Mammary microvascular endothelial cell (primary cell): ENCODE data around the gene UBE2H. TPM values are rescaled to one million over a fixed set of nuclear protein-coding genes. Genes with fewer than 3 reads are reported as not detected.

Source experiments
- total RNA-seq: library from RNA; depleted of rRNA; stranded (reverse); fragments of >200 nt; gene quantifications from 2 replicates; pipeline ENCODE4 v1.2.3, GENCODE V29; 2015

The UBE2H gene
- 66.3 and 68.8 TPM in 2 replicates for total RNA-seq

DNA sequence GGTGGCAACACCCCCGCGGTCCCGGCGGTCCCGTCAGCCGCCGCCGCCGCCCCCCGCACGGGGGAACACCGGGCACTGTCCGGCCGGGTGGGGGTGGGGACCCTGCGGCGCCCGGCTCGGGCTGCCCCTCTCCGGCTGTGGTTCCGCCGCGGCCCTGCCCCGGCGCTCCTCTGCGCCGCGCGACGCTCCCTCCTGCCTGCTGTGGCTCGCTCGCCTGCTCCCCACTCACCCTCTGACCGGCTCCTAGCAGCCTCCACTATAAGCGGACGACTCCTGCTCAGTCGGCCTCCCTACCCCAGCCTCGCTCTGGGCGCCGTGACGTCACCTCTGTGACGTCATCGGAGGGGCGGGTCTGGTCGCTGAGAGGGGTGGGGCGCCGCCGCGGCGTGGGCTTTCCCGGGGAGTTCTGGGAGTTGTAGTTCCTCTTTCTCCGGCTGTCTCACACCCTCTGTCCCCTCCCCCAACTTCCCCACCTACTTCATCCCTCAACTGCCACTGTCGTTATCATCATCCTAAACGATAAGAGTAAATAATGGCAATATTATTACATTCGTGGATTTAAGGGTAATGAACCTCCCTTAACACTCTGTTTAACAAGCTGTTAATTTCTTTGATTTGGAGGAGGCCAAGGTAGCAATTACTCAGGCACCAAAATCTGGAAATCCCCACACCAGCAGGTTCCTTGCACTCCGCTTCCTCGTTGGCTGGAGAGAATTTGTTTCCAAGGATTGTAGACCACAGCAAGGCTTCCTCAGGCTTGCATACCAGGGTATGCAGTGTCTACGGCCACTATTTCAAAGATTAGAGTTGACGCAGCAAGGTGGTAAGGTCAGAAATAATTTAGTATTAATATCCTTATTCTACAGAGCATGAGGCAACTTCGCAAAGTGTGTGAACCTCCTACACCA lies at the start of gene UBE2H:
Gene UBE2H (minus strand): TSS at position 308 of the 908 bp plus-strand sequence. CDS start 405 bp downstream, outside the sequence.

Other genes with a start within 250 kb of the UBE2H start
- gene ZC3HC1, start 98.4 kb upstream of the UBE2H start, total RNA-seq, result 23.3 and 29.2 TPM in 2 replicates
- gene KLHDC10, start 117.6 kb upstream of the UBE2H start, total RNA-seq, result 12.9 and 13.7 TPM in 2 replicates